ENCODE data around the gene RPH3AL.

DNA sequence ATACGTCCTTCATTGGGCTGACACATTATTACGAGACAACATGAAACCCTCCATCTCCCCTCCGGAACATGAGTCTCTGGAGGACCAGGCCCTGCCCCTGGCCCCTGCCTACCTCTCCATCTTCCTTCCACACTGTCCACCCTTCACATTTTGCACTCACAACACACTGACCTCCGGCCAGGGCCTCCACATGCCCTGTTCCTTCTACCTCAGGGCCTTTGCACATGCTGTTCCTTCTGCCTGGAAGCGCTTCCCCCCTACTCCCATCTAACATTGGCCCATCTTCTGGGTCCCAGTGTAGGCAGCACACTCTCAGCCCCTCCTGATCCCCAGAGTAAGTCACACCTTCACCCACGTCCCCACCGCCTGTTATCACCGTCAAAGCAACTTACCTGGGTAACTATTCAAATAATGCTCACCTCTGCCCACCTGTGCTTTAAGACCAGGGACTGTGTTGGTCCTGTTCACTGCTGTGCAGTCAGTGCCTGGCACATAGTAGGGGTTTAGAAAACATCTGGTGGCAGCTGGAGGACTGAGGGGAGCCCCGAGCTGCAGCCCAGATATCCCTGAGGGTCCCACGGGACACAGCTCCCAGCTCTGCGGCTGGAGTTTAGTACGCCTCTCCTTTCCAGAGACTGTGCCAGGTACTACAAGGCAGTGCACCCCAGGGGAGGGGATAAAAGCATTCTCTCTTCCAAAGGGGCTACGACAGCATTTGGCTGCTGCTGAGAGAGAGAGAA lies 27.2 kb downstream of the RPH3AL start:
- TF ChIP-seq, protein P1, sequence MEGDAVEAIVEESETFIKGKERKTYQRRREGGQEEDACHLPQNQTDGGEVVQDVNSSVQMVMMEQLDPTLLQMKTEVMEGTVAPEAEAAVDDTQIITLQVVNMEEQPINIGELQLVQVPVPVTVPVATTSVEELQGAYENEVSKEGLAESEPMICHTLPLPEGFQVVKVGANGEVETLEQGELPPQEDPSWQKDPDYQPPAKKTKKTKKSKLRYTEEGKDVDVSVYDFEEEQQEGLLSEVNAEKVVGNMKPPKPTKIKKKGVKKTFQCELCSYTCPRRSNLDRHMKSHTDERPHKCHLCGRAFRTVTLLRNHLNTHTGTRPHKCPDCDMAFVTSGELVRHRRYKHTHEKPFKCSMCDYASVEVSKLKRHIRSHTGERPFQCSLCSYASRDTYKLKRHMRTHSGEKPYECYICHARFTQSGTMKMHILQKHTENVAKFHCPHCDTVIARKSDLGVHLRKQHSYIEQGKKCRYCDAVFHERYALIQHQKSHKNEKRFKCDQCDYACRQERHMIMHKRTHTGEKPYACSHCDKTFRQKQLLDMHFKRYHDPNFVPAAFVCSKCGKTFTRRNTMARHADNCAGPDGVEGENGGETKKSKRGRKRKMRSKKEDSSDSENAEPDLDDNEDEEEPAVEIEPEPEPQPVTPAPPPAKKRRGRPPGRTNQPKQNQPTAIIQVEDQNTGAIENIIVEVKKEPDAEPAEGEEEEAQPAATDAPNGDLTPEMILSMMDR (IDR thresholded peaks at IDR 0.05) = no peak
- no peak for TF ChIP-seq POLR2A (IDR thresholded peaks at IDR 0.05)
